K562 (cell line): ENCODE data around the gene AQP11.

Experiments used
- MED1 ChIP-seq: sonication (generic); formaldehyde crosslinking; IDR thresholded peaks from 2 replicates; pipeline ENCODE4 v1.8.1; 2023; ENCODE audit warnings: missing genetic modification reagents, borderline replicate concordance
- NELFE ChIP-seq: IDR thresholded peaks from 2 replicates; pipeline ENCODE4 v1.6.1; 2011; ENCODE audit warnings: mild to moderate bottlenecking; ENCODE audit not compliant: insufficient read depth, insufficient read length

DNA sequence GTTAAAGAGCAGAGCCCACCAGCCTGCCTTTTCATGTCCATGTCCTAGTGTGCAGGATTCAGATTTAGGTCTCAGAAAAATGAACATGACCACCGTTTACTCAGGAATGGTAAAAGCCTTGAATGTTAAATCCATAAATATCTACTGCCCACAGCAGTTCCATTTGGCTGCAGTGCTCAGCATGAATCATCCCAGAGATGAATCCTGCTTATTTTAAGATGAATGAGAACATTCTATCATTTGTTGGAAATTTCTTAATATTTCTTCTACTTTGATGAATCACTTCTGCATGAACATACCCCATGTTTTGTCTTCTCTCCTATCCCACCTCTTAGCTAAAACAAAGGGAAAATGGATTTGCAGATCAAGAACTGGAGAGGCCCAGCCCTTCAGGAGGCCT lies 47.5 kb upstream of the AQP11 start:
- no peak for TF ChIP-seq NELFE
- no peak for TF ChIP-seq MED1 (CRISPR knock-in tag)
